Thyroid gland (tissue), 4 donors: ENCODE results near the gene CNDP2. TPM values are rescaled to one million over a fixed set of nuclear protein-coding genes. Genes with fewer than 3 reads are reported as not detected.

ENCODE experiments used
- DNase-seq, 2 donors: peaks; one replicate each; pipeline ENCODE4 v3.0.0-alpha.2; 2019
- H3K27ac ChIP-seq, 3 donors: fragments of 200-600 bp; sonication (generic); 1 replicate in 2 of 3; 2 replicates in 1 of 3; pipeline ENCODE4 v1.5.1; 2016 to 2019; ENCODE audit warnings: mild to moderate bottlenecking in 1 of 3, moderate library complexity in 1 of 3
- H3K27me3 ChIP-seq: fragments of 200-600 bp; sonication (generic); one replicate; pipeline ENCODE4 v1.5.1; 2019
- H3K36me3 ChIP-seq, 2 donors: fragments of 200-600 bp; sonication (generic); one replicate each; pipeline ENCODE4 v1.5.1; 2016 to 2019
- H3K4me1 ChIP-seq, 2 donors: fragments of 200-600 bp; sonication (generic); one replicate each; pipeline ENCODE4 v1.5.1; 2017 to 2019
- H3K4me3 ChIP-seq, 3 donors: fragments of 200-600 bp; sonication (generic); replicated peaks in 1 of 3; 1 replicate in 2 of 3; 2 replicates in 1 of 3; pipeline ENCODE4 v1.5.1; 2016; ENCODE audit warnings: mild to moderate bottlenecking in 1 of 3
- H3K9me3 ChIP-seq: fragments of 200-600 bp; sonication (generic); one replicate; pipeline ENCODE4 v1.5.1; 2017
- POLR2A ChIP-seq, 2 donors: fragments of 450-650 bp; IDR thresholded peaks; one replicate each; pipeline ENCODE4 v1.6.1; 2017; ENCODE audit warnings: antibody characterized with exemption in 2 of 2, mild to moderate bottlenecking in 2 of 2, moderate library complexity in 1 of 2
- WGBS, 2 donors: methylation state at CpG; one replicate each; pipeline ENCODE4 v1.1.5; 2017; 5-methylcytosine and 5-hydroxymethylcytosine counted together
- intact Hi-C: fragments of 100-400 bp; cut with DNase I; formaldehyde crosslinking; loops from one replicate; pipeline ENCODE4 v1.15.1; 2023
- total RNA-seq, 4 donors: library from RNA; depleted of rRNA; stranded (reverse); fragments of >200 nt; gene quantifications; one replicate each; pipeline ENCODE4 v1.2.3, GENCODE V29; 2016
- TF ChIP-seq, protein P1 (sequence below), 6 experiments: fragments of 200-600 bp in 3 of 6; fragments of 450-650 bp in 3 of 6; sonication (generic) in 3 of 6; IDR thresholded peaks; one replicate each; pipeline ENCODE4 v1.5.1; 2016 to 2019; ENCODE audit warnings: antibody characterized with exemption in 6 of 6, mild to moderate bottlenecking in 2 of 6, inconsistent platforms in 1 of 6, moderate library complexity in 1 of 6

The CNDP2 gene
- total RNA-seq, 4 donors from 2014 or later = 249 to 437 (median 301) TPM

DNA sequence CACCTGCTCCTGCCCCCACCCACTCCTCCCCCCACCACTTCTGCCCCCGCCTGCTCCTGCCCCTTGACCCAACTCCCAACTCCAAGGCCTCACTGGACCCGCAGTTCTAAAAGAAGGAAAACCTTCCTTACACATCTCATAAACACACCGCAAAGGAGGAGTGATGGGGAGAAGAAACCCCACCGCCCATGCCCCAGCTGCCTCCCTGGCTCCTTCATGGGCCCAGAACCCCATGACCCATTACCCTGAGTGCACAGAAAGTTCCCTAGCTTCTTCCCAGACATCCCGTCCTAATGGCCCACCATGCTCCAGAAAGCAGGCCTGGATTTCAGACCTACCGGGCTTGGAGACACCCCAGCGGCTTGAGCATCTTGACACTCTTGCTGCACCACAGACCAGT is 17.8 kb upstream of the CNDP2 start:
- DNase-seq = no peak
- Histone ChIP-seq H3K27me3 (no peaks in the 10 kb centered on the region), H3K36me3 (no peaks in the 10 kb centered on the region), H3K9me3 (no peaks in the 10 kb centered on the region), H3K4me1 (no peaks in the 10 kb centered on the region), H3K27ac (no peak overlapping the region), H3K4me3 (no peak overlapping the region)
- intact Hi-C loops = no loop called here
- TF ChIP-seq, protein P1, sequence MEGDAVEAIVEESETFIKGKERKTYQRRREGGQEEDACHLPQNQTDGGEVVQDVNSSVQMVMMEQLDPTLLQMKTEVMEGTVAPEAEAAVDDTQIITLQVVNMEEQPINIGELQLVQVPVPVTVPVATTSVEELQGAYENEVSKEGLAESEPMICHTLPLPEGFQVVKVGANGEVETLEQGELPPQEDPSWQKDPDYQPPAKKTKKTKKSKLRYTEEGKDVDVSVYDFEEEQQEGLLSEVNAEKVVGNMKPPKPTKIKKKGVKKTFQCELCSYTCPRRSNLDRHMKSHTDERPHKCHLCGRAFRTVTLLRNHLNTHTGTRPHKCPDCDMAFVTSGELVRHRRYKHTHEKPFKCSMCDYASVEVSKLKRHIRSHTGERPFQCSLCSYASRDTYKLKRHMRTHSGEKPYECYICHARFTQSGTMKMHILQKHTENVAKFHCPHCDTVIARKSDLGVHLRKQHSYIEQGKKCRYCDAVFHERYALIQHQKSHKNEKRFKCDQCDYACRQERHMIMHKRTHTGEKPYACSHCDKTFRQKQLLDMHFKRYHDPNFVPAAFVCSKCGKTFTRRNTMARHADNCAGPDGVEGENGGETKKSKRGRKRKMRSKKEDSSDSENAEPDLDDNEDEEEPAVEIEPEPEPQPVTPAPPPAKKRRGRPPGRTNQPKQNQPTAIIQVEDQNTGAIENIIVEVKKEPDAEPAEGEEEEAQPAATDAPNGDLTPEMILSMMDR (IDR thresholded peaks at IDR 0.05) = no peak
- TF ChIP-seq POLR2A (IDR thresholded peaks at IDR 0.05) = no peak
- 98 to 100% methylated on average over 7 of the region's 7 CpGs for WGBS, 2 donors

GRCh38 chr18:74478880-74479279 is 17.3 kb upstream of the CNDP2 start:
- Histone ChIP-seq H3K4me1 (no peaks in the 10 kb centered on the region), H3K27ac (no peak overlapping the region), H3K9me3 (no peaks in the 10 kb centered on the region), H3K36me3 (no peaks in the 10 kb centered on the region), H3K4me3 (no peak overlapping the region), H3K27me3 (no peaks in the 10 kb centered on the region)
- no peak for DNase-seq
- intact Hi-C loops = no loop called here
- WGBS, 2 donors = 87 to 91% methylated on average over 6 of the region's 6 CpGs
- no peak for TF ChIP-seq POLR2A (IDR thresholded peaks at IDR 0.05)
- TF ChIP-seq, protein P1 (IDR thresholded peaks at IDR 0.05) = no peak

GRCh38 chr18:74479486-74480148 is 16.5 kb upstream of the CNDP2 start:
- no peaks in the 10 kb centered on the region for H3K36me3 ChIP-seq
- 93% methylated on average over 16 of the region's 16 CpGs for WGBS, 2 donors
- no peak overlapping the region for H3K4me3 ChIP-seq
- intact Hi-C loops = no loop called here
- H3K27ac ChIP-seq = no peak overlapping the region
- no peak for DNase-seq
- TF ChIP-seq, protein P1 (IDR thresholded peaks at IDR 0.05) = no peak
- TF ChIP-seq POLR2A (IDR thresholded peaks at IDR 0.05) = no peak
- H3K4me1 ChIP-seq = no peaks in the 10 kb centered on the region
- no peaks in the 10 kb centered on the region for H3K9me3 ChIP-seq
- H3K27me3 ChIP-seq = no peaks in the 10 kb centered on the region

- H3K4me3 ChIP-seq = no peak overlapping the region
- H3K4me1 ChIP-seq = no peaks in the 10 kb centered on the region
- no peak overlapping the region for H3K27ac ChIP-seq
- no peak for DNase-seq
- intact Hi-C loops = no loop called here
- no peak for TF ChIP-seq POLR2A (IDR thresholded peaks at IDR 0.05)
- TF ChIP-seq, protein P1 (IDR thresholded peaks at IDR 0.05) = no peak
- H3K27me3 ChIP-seq = no peaks in the 10 kb centered on the region
- no peaks in the 10 kb centered on the region for H3K9me3 ChIP-seq
- H3K36me3 ChIP-seq = no peaks in the 10 kb centered on the region
- 89 to 94% methylated on average over 7 of the region's 7 CpGs for WGBS, 2 donors
Measured at GRCh38 chr18:74480149-74480651, 16.0 kb upstream of the CNDP2 start.

GRCh38 chr18:74482697-74483096 is 13.5 kb upstream of the CNDP2 start:
- no peaks in the 10 kb centered on the region for H3K27me3 ChIP-seq
- 92 to 94% methylated on average over 11 of the region's 11 CpGs for WGBS, 2 donors
- no peak overlapping the region for H3K27ac ChIP-seq
- intact Hi-C loops = no loop called here
- H3K4me1 ChIP-seq = peaks cover 7 to 9% of the 10 kb centered on the region in 2 donors
- H3K4me3 ChIP-seq = no peak overlapping the region
- no peaks in the 10 kb centered on the region for H3K36me3 ChIP-seq
- no peaks in the 10 kb centered on the region for H3K9me3 ChIP-seq
- TF ChIP-seq, protein P1 (IDR thresholded peaks at IDR 0.05) = no peak
- no peak for TF ChIP-seq POLR2A (IDR thresholded peaks at IDR 0.05)
- no peak for DNase-seq
